Naive B cell (primary cell): ENCODE data around the gene DISC1. TPM values are rescaled to one million over a fixed set of nuclear protein-coding genes. Genes with fewer than 3 reads are reported as not detected.
"Not testable (repeated sequence)": the region's sequence is repeated elsewhere in the genome, so short reads cannot be mapped to it uniquely, and the experiment has no call there.

Experiments
- ATAC-seq, 2 donors: fragments of 150-1000 bp; cut with Tn5 transposase; 2 replicates each; pipeline ENCODE4 v1.10.0; 2021; ENCODE audit warnings: low read depth in 2 of 2, mild to moderate bottlenecking in 2 of 2, moderate library complexity in 2 of 2
- DNase-seq: peaks from one replicate; pipeline ENCODE4 v3.0.0; 2022
- H3K27ac Mint-ChIP-seq, 6 donors: one replicate each; pipeline ENCODE4 v1.8.0; 2020 to 2022; ENCODE audit warnings: mild to moderate bottlenecking in 6 of 6, mixed read lengths in 6 of 6, moderate library complexity in 5 of 6, inconsistent platforms in 2 of 6
- H3K27me3 Mint-ChIP-seq, 3 donors: one replicate each; pipeline ENCODE4 v1.8.0; 2021 to 2022; ENCODE audit warnings: mixed read lengths in 3 of 3, mild to moderate bottlenecking in 1 of 3
- H3K36me3 Mint-ChIP-seq, 2 donors: one replicate each; pipeline ENCODE4 v1.8.0; 2020 to 2022; ENCODE audit warnings: mixed read lengths in 2 of 2, inconsistent platforms in 1 of 2, mild to moderate bottlenecking in 1 of 2
- H3K4me1 Mint-ChIP-seq, 3 donors: one replicate each; pipeline ENCODE4 v1.8.0; 2020 to 2022; ENCODE audit warnings: mixed read lengths in 3 of 3, inconsistent platforms in 1 of 3, mild to moderate bottlenecking in 1 of 3, moderate library complexity in 1 of 3
- H3K4me3 Mint-ChIP-seq, 8 donors: one replicate each; pipeline ENCODE4 v1.8.0; 2020 to 2022; ENCODE audit warnings: mild to moderate bottlenecking in 8 of 8, mixed read lengths in 8 of 8, moderate library complexity in 8 of 8, inconsistent platforms in 2 of 8
- H3K9me3 Mint-ChIP-seq, 7 donors: one replicate each; pipeline ENCODE4 v1.8.0; 2020 to 2022; ENCODE audit warnings: mixed read lengths in 7 of 7, mild to moderate bottlenecking in 5 of 7, inconsistent platforms in 2 of 7, moderate library complexity in 1 of 7
- polyA plus RNA-seq, 6 donors: library from polyadenylated mRNA; unstranded; fragments of 300-500 nt; fragmentation: Illumina TruSeq; gene quantifications; one replicate each; pipeline ENCODE4 v1.2.3, GENCODE V29; 2021; ENCODE audit warnings: low read depth in 6 of 6

DISC1 gene
- polyA plus RNA-seq, 6 donors from 2014 or later = 1.3 to 2.2 (median 2.1) TPM; not detected in 1

GRCh38 chr1:231612393-231613089, 14.0 kb upstream of the DISC1 start:
- Mint-ChIP-seq H3K27me3 (peaks cover 0 to 16% (median 10%) of the 10 kb centered on the region in 3 donors), H3K9me3 (peaks cover 0 to 16% (median 13%) of the 10 kb centered on the region in 7 donors), H3K36me3 (peaks cover 7 to 10% of the 10 kb centered on the region in 2 donors), H3K4me3 (peak overlapping the region; percentile 31 to 85 (median 72)), H3K27ac (peak overlapping the region; percentile 34 to 91 (median 44)), H3K4me1 (peaks cover 61 to 65% (median 63%) of the 10 kb centered on the region in 3 donors)
- ATAC-seq = peak; percentile 99
- peak; percentile 88 for DNase-seq

- peaks cover 57 to 67% (median 64%) of the 10 kb centered on the region in 3 donors for H3K4me1 Mint-ChIP-seq
- no peak for DNase-seq
- peak overlapping the region; percentile 31 to 85 (median 72) for H3K4me3 Mint-ChIP-seq
- peaks cover 7 to 10% of the 10 kb centered on the region in 2 donors for H3K36me3 Mint-ChIP-seq
- H3K9me3 Mint-ChIP-seq = peaks cover 0 to 16% (median 13%) of the 10 kb centered on the region in 7 donors
- no peak for ATAC-seq
- H3K27me3 Mint-ChIP-seq = peaks cover 6 to 24% (median 10%) of the 10 kb centered on the region in 3 donors
- peak overlapping the region in 3 of 6 donors; percentile 4 to 84 (median 49) for H3K27ac Mint-ChIP-seq
These were observed 12.9 kb upstream of the DISC1 start for GRCh38 chr1:231613419-231614349.

GRCh38 chr1:231616667-231617066, 9.9 kb upstream of the DISC1 start:
- Mint-ChIP-seq H3K4me3 (no peak overlapping the region), H3K4me1 (peaks cover 48 to 53% (median 51%) of the 10 kb centered on the region in 3 donors), H3K9me3 (peaks cover 0 to 16% (median 11%) of the 10 kb centered on the region in 7 donors), H3K27ac (peak overlapping the region in 1 of 6 donors; percentile 14), H3K36me3 (no peaks in the 10 kb centered on the region), H3K27me3 (peaks cover 15 to 26% (median 24%) of the 10 kb centered on the region in 3 donors)
- DNase-seq = no peak
- no peak for ATAC-seq

DNA sequence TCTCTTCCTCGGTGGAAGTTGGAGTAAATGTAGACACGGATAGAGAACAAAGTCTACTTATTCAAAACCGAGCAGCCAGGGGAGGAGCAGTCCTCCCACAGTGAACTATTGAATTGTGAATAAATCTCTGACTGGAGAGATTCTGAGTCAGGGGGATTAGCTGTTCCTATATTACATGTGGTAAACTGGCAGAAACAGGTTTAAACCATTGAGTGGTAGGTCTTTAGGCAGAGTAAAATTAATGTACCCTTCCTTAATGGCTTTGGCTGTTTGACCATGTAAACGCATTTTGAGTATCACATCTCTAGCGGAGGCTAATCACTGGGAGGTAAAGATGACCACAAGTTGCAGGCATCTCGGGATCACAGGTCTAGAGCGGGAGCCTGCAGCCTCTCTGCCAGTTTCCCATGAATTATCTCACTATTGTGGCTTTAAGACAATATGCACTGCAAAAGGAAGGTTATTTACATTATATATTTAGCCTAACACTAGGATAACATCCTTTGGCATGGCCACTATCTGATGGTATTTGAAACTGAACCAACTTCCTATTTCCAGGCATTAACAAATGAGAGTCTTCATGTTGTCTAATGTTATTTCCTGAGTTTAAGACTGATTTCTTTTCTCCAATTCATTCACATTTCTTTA, 7.9 kb upstream of the DISC1 start:
- H3K27me3 Mint-ChIP-seq = peaks cover 33 to 45% (median 41%) of the 10 kb centered on the region in 3 donors
- H3K4me3 Mint-ChIP-seq = no peak overlapping the region
- H3K9me3 Mint-ChIP-seq = peaks cover 0 to 13% (median 8%) of the 10 kb centered on the region in 7 donors
- ATAC-seq = no peak
- peaks cover 32 to 34% (median 32%) of the 10 kb centered on the region in 3 donors for H3K4me1 Mint-ChIP-seq
- H3K27ac Mint-ChIP-seq = no peak overlapping the region
- H3K36me3 Mint-ChIP-seq = no peaks in the 10 kb centered on the region
- no peak for DNase-seq

DNA sequence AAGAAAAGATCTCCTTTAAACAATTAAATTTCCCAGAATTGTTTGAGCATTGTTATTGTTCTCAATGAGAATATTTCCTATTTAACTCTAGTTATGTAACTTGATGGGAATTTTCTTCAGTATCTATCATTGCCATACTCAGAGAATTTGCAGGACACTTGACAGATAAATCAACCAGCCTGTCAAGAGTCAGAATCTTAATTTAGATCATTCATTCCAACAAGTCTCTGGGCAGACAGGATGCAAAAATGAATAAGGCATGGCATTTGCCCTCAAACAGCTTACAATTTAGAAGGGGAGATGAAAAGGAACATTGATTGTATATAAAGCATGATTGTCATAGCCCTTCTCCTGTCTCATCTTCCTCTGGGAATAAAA, 7.3 kb upstream of the DISC1 start:
- Mint-ChIP-seq H3K27ac (no peak overlapping the region), H3K9me3 (peaks cover 0 to 8% (median 2%) of the 10 kb centered on the region in 7 donors)

DNA sequence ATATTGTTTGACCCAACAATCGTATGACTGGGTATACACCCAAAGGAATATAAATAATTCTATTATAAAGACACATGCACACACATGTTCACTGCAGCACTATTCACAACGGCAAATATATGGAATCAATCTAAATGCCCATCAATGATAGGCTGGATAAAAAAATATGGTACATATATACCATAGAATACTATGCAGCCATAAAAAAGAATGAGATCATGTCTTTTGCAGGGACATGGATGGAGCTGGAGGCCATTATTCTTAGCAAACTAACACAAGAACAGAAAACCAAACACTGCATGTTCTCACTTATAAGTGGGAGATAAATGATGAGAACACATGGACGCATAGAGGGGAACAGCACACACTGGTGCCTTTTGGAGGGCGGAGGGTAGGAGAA, 1.5 kb upstream of the DISC1 start:
- H3K4me3 Mint-ChIP-seq = peak overlapping the region in 5 of 8 donors; percentile 15 to 75 (median 39)
- H3K27me3 Mint-ChIP-seq = peaks cover 34 to 39% (median 34%) of the 10 kb centered on the region in 3 donors

More for the DNA sequence above, 7.3 kb upstream of the DISC1 start:
- DNase-seq (no peak), ATAC-seq (no peak)
- H3K36me3 Mint-ChIP-seq = no peaks in the 10 kb centered on the region
- H3K4me3 Mint-ChIP-seq = no peak overlapping the region
- H3K4me1 Mint-ChIP-seq = peaks cover 26 to 29% (median 27%) of the 10 kb centered on the region in 3 donors
- peaks cover 33 to 49% (median 44%) of the 10 kb centered on the region in 3 donors for H3K27me3 Mint-ChIP-seq

DNA sequence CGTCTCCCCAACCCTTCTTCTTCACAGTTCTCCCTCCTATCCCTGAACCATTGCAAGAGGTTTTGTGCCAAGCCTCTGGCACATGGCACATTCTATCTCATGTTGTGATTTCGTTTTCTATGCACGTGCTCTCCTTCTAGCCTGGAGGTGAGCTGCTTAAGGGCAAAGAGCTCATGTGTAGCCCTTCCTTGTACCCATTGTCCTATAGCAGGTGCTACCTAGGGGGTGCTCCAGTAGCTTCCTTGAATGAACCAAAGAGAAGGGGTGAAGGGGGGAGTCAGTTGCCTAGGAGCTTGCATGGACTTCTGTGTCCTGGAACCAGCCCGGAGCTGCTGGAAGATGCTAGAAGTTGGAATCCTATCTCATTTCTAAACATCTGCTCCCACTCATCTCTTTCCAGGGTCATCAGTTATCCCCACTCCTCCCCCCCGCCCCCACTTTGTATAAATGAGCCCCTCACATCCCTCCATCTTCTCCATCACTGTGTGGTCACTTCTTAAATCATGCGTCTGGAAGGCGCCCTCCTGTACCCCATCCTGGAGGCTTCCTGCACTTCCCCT, 535 bp upstream of the DISC1 start:
- Mint-ChIP-seq H3K36me3 (no peaks in the 10 kb centered on the region), H3K4me3 (peak overlapping the region; percentile 92 to 98 (median 96)), H3K4me1 (peaks cover 24 to 38% (median 25%) of the 10 kb centered on the region in 3 donors), H3K27ac (peak overlapping the region; percentile 58 to 97 (median 86)), H3K27me3 (peaks cover 26 to 29% (median 27%) of the 10 kb centered on the region in 3 donors), H3K9me3 (no peaks in the 10 kb centered on the region)
- ATAC-seq (no peak), DNase-seq (no peak)

More for the DNA sequence above, 1.5 kb upstream of the DISC1 start:
- not testable (repeated sequence) for ATAC-seq, H3K36me3 Mint-ChIP-seq, DNase-seq, H3K9me3 Mint-ChIP-seq
- H3K4me1 Mint-ChIP-seq = peaks cover 25 to 38% (median 25%) of the 10 kb centered on the region in 3 donors
- peak overlapping the region in 2 of 6 donors; percentile 10 to 83 for H3K27ac Mint-ChIP-seq

DNA sequence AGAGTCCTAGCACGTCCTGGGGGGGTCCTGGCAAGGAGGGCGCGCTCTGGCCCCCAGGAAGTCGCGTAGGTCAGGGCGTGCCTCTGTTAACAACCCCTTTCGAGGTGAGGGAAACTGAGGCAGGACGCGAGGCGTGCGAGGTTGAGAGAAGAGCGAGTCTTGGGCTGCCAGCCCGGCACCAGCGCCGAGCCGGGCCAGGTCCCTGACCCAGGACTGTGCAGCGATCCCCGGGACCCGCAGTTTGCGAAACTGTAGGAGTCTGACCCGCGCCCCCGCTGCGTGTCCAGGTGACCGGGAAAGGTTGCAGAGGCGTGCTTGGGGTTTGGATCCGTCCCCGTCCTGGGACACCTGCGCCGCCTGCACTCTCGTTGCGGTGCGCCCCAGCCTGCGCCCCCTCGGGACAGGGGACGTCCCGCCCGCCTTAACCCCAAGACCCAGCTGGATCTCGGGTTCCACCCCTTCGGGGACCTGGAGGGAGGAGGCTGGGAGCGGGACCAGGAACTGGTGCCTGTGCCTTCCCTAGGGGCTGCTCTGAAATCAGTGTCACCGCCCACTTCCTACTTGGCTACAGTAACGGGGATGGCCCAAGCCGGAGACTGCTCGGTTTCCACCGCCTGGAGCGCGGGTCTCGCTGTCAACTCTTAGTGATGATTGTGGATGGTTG, 493 bp downstream of the DISC1 start:
- H3K9me3 Mint-ChIP-seq = no peaks in the 10 kb centered on the region
- H3K27me3 Mint-ChIP-seq = peaks cover 18 to 21% (median 19%) of the 10 kb centered on the region in 3 donors
- H3K36me3 Mint-ChIP-seq = no peaks in the 10 kb centered on the region
- peaks cover 18 to 38% (median 21%) of the 10 kb centered on the region in 3 donors for H3K4me1 Mint-ChIP-seq
- H3K4me3 Mint-ChIP-seq = peak overlapping the region; percentile 86 to 98 (median 94)
- ATAC-seq (peak; percentile 70 to 74), DNase-seq (peak; percentile 45)
- H3K27ac Mint-ChIP-seq = peak overlapping the region in 5 of 6 donors; percentile 49 to 89 (median 85)

- peak overlapping the region in 6 of 8 donors; percentile 21 to 98 (median 93) for H3K4me3 Mint-ChIP-seq
- ATAC-seq (no peak), DNase-seq (no peak)
- H3K9me3 Mint-ChIP-seq = no peaks in the 10 kb centered on the region
- H3K27me3 Mint-ChIP-seq = peaks cover 6 to 8% (median 7%) of the 10 kb centered on the region in 3 donors
- H3K27ac Mint-ChIP-seq = peak overlapping the region in 1 of 6 donors; percentile 34
- H3K36me3 Mint-ChIP-seq = no peaks in the 10 kb centered on the region
- H3K4me1 Mint-ChIP-seq = peaks cover 18 to 35% (median 18%) of the 10 kb centered on the region in 3 donors
These were observed 1.8 kb downstream of the DISC1 start for GRCh38 chr1:231628207-231628876.

GRCh38 chr1:231629132-231629531, 2.5 kb downstream of the DISC1 start:
- H3K36me3 Mint-ChIP-seq = no peaks in the 10 kb centered on the region
- peak overlapping the region in 4 of 8 donors; percentile 19 to 61 (median 30) for H3K4me3 Mint-ChIP-seq
- no peak for ATAC-seq
- H3K27ac Mint-ChIP-seq = no peak overlapping the region
- H3K4me1 Mint-ChIP-seq = peaks cover 18 to 35% (median 18%) of the 10 kb centered on the region in 3 donors
- no peaks in the 10 kb centered on the region for H3K9me3 Mint-ChIP-seq
- no peak for DNase-seq
- peaks cover 0 to 4% (median under 1%) of the 10 kb centered on the region in 3 donors for H3K27me3 Mint-ChIP-seq

GRCh38 chr1:231630558-231631205, 4.1 kb downstream of the DISC1 start:
- peak overlapping the region in 1 of 6 donors; percentile 69 for H3K27ac Mint-ChIP-seq
- H3K27me3 Mint-ChIP-seq = peaks cover 0 to 4% (median 0%) of the 10 kb centered on the region in 3 donors
- ATAC-seq = no peak

More at GRCh38 chr1:231630558-231631205, 4.1 kb downstream of the DISC1 start:
- peaks cover 16 to 30% (median 21%) of the 10 kb centered on the region in 3 donors for H3K4me1 Mint-ChIP-seq
- no peak for DNase-seq
- H3K4me3 Mint-ChIP-seq = no peak overlapping the region
- H3K36me3 Mint-ChIP-seq = no peaks in the 10 kb centered on the region
- H3K9me3 Mint-ChIP-seq = no peaks in the 10 kb centered on the region
